Thoracic aorta (tissue), 2 donors: ENCODE results near the gene TKTL1. TPM values are rescaled to one million over a fixed set of nuclear protein-coding genes. Genes with fewer than 3 reads are reported as not detected.
"Not testable (repeated sequence)": the region's sequence is repeated elsewhere in the genome, so short reads cannot be mapped to it uniquely, and the experiment has no call there.

ENCODE experiments used
- ATAC-seq: fragments of 150-250 bp; one replicate; pipeline ENCODE4 v1.8.0; 2017; ENCODE audit warnings: low read depth; ENCODE audit not compliant: insufficient number of reproducible peaks, low FRiP score
- DNase-seq: peaks from one replicate; pipeline ENCODE4 v3.0.0-alpha.2; 2020; ENCODE audit warnings: low spot score
- H3K27ac ChIP-seq, 2 donors: fragments of 200-600 bp; sonication (generic); 1 replicate in 1 of 2; 2 replicates in 1 of 2; pipeline ENCODE4 v1.5.1; 2016; ENCODE audit warnings: mild to moderate bottlenecking in 2 of 2, moderate library complexity in 2 of 2
- H3K27me3 ChIP-seq: fragments of 200-600 bp; sonication (generic); replicated peaks from 2 replicates; pipeline ENCODE4 v1.6.0; 2016; ENCODE audit warnings: mild to moderate bottlenecking; ENCODE audit not compliant: insufficient read depth
- H3K36me3 ChIP-seq: fragments of 200-600 bp; sonication (generic); one replicate; pipeline ENCODE4 v1.5.1; 2016
- H3K4me1 ChIP-seq, 2 donors: fragments of 200-600 bp; sonication (generic); 1 replicate in 1 of 2; 2 replicates in 1 of 2; pipeline versions ENCODE4 v1.5.1 to v1.6.0; 2016; ENCODE audit warnings: low read depth in 2 of 2, mild to moderate bottlenecking in 1 of 2; ENCODE audit not compliant: control insufficient read depth in 1 of 2
- H3K4me3 ChIP-seq: fragments of 200-600 bp; sonication (generic); 2 replicates; pipeline ENCODE4 v1.5.1; 2016; ENCODE audit warnings: mild to moderate bottlenecking
- H3K9me3 ChIP-seq: fragments of 200-600 bp; sonication (generic); 2 replicates; pipeline ENCODE4 v1.5.1; 2016
- total RNA-seq, 2 donors: library from RNA; depleted of rRNA; stranded (reverse); fragments of >200 nt; gene quantifications; one replicate each; pipeline versions ENCODE4 v1.1.0 to v1.2.3, GENCODE V29; 2016
- TF ChIP-seq, protein P1 (sequence below): fragments of 200-600 bp; sonication (generic); IDR thresholded peaks from one replicate; pipeline ENCODE4 v1.5.1; 2019; ENCODE audit warnings: antibody characterized with exemption

Gene TKTL1, protein sequence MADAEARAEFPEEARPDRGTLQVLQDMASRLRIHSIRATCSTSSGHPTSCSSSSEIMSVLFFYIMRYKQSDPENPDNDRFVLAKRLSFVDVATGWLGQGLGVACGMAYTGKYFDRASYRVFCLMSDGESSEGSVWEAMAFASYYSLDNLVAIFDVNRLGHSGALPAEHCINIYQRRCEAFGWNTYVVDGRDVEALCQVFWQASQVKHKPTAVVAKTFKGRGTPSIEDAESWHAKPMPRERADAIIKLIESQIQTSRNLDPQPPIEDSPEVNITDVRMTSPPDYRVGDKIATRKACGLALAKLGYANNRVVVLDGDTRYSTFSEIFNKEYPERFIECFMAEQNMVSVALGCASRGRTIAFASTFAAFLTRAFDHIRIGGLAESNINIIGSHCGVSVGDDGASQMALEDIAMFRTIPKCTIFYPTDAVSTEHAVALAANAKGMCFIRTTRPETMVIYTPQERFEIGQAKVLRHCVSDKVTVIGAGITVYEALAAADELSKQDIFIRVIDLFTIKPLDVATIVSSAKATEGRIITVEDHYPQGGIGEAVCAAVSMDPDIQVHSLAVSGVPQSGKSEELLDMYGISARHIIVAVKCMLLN
- total RNA-seq: under 1 TPM in 1 of 2 donors, not detected in 1; 0.42 TPM

DNA sequence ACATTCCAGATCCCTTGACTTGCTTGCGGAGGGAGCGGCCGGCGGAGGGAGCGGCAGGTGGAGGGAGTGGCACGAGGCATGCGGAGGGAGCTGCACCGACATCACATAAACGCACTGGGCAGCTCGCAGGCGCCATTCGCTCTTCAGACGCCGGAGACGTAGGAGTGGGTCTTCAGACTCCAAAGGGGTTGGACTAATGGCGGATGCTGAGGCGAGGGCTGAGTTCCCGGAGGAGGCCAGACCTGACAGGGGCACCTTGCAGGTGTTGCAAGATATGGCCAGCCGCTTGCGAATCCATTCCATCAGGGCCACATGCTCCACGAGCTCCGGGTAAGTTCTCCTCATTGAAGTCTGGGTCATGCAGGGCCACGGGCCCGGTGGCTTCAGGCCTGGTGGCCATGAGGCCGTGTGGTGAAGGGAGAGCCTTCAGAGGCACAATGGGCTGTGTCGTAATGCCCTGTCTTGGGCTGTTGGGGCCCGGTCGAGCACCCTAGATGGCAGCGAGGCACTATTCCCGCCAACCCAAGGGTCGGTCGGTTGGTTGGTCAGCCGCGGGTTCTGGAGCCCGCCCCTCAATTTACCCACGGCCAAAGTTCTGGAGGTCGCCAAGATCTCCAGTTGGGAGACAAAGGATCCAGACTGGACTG is at the start of gene TKTL1:
TKTL1 (plus strand) TSS at position 132 of the 647 bp plus-strand sequence; CDS start at position 197, 65 bp downstream.
- Histone ChIP-seq H3K4me1 (no peaks in the 10 kb centered on the region), H3K27ac (no peak within 1 kb of the TSS), H3K9me3 (no peaks in the 10 kb centered on the region), H3K4me3 (no peak within 1 kb of the TSS), H3K36me3 (no peaks in the 10 kb centered on the region), H3K27me3 (no peaks in the 10 kb centered on the region)
- TF ChIP-seq, protein P1, sequence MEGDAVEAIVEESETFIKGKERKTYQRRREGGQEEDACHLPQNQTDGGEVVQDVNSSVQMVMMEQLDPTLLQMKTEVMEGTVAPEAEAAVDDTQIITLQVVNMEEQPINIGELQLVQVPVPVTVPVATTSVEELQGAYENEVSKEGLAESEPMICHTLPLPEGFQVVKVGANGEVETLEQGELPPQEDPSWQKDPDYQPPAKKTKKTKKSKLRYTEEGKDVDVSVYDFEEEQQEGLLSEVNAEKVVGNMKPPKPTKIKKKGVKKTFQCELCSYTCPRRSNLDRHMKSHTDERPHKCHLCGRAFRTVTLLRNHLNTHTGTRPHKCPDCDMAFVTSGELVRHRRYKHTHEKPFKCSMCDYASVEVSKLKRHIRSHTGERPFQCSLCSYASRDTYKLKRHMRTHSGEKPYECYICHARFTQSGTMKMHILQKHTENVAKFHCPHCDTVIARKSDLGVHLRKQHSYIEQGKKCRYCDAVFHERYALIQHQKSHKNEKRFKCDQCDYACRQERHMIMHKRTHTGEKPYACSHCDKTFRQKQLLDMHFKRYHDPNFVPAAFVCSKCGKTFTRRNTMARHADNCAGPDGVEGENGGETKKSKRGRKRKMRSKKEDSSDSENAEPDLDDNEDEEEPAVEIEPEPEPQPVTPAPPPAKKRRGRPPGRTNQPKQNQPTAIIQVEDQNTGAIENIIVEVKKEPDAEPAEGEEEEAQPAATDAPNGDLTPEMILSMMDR: no peak
- ATAC-seq (no peak), DNase-seq (no peak)

DNA sequence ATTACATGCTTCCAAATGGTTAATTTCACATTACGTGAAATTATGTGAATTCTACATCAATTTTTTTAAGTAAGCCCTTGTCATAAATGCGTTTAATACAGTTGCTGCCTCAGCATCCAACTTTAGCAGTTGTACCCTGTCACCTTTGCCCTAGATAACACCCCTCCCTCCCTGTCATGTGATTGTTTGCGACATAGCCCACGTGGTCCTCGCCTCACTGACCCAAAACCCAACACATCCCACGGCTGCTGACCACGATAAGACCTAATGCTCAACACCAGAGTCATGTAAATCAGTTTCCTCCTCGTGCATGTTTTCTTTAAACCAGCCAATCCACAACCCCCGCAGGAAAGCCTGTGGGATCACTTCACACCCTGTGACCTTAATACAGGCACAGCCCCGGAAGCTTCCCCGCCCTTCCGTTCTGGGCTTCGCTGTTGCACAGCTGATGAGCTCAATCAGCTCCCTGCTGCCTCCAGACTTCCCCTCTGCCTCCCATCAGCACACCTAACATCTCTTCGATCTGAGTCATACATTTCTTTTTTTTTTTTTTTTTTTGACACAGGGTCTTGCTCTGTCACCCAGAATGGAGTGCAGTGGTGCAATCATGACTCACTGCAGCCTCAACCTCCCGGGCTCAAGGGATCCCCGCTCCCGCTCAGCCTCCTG is 48.1 kb upstream of the TKTL1 start:
- H3K4me1 ChIP-seq, H3K4me3 ChIP-seq, ATAC-seq, H3K9me3 ChIP-seq, H3K27ac ChIP-seq, H3K27me3 ChIP-seq, DNase-seq, H3K36me3 ChIP-seq: not testable (repeated sequence)

DNA sequence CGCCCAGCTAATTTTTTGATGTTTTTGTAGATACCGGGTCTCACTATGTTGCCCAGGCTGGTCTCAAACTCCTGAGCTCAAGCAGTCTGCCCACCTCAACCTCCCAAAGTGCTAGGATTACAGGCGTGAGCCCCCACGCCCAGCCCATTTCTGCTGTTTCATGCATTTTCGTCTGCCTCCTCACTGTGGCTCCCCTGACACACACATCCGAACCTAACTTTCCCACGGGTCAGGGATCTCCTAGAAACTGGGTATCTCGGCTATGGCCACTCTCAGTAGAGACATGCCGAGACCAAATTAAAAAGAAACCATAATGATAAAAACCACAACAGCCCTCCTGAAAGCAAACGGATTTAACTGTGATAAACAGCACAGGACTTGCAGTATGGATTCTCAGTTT is 47.5 kb upstream of the TKTL1 start:
- not testable (repeated sequence) for DNase-seq, H3K27ac ChIP-seq, H3K27me3 ChIP-seq, H3K4me3 ChIP-seq, H3K9me3 ChIP-seq, H3K36me3 ChIP-seq, ATAC-seq, H3K4me1 ChIP-seq

DNA sequence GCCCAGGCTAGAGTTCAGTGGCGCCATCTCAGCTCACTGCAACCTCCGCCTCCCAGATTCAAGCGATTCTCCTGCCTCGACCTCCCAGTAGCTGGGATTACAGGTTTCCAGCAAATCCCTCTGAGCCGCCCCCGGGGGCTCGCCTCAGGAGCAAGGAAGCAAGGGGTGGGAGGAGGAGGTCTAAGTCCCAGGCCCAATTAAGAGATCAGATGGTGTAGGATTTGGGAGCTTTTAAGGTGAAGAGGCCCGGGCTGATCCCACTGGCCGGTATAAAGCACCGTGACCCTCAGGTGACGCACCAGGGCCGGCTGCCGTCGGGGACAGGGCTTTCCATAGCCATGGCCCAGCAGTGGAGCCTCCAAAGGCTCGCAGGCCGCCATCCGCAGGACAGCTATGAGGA is 38.3 kb upstream of the TKTL1 start, which contains the start of gene OPN1MW3:
OPN1MW3 (plus strand) TSS at position 301 of the 400 bp plus-strand sequence; CDS start at position 339, 38 bp downstream.
- H3K27me3 ChIP-seq, H3K36me3 ChIP-seq, H3K4me3 ChIP-seq, ATAC-seq, DNase-seq, H3K9me3 ChIP-seq, H3K27ac ChIP-seq, H3K4me1 ChIP-seq: not testable (repeated sequence)

DNA sequence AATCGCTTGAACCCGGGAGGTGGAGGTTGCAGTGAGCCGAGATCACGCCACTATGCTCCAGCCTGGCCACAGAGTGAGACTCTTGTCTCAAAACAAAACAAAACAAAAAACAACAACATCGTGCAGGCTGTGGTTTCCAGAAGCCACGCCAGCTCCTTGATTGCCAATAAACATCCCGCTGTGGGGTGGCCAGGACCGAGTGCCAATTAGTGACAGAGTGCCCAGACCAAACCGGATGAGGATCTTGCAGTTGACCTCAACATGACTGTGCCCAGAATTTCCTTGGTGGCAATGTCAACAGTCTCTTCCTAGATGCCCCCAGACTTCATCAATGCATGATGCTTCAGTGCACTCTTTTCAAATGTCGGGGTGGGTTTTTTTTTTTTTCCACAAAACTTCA is 36.9 kb upstream of the TKTL1 start:
- H3K36me3 ChIP-seq, ATAC-seq, H3K4me3 ChIP-seq, H3K27ac ChIP-seq, H3K4me1 ChIP-seq, DNase-seq, H3K27me3 ChIP-seq, H3K9me3 ChIP-seq: not testable (repeated sequence)

DNA sequence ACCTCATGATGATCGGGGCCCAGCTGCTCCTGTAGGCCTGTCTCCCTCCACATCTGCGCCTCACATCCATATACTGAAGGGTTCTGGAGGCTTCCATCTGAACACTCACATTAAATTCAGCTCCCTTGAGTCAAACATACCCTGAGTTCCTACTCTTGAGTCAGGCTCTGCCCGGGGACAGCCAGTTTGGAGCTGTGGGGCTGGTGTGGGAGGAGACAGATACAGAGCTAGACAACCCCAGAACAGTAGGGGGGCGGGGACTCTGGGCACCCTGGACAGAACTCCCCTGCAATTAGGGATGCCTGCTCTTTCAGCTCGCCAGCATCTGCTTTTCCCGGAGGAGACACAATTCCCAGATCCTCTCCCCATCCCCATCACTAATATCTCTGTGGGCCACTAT is 32.5 kb upstream of the TKTL1 start:
- H3K4me3 ChIP-seq, H3K27ac ChIP-seq, H3K27me3 ChIP-seq, DNase-seq, H3K9me3 ChIP-seq, ATAC-seq, H3K4me1 ChIP-seq, H3K36me3 ChIP-seq: not testable (repeated sequence)

DNA sequence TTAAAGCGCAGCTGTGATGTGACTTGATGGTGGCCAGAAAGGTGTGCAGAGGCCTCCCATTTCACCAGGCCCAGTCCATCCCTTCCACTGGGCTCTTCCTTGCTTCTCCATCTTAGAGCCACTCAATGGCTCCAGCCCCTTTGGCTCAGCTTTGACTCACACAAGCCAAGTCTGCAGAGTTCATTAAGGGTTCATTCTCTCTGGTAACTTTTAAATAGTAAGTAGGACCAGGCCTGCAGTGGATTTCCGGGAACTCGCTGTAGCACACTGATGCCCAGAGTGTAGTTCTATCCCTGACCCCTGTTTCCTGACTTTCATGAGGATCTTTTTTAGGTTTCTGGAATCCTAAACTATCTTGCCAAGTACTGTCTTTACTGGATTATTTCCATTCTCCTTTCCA is 26.4 kb upstream of the TKTL1 start:
- not testable (repeated sequence) for ATAC-seq, H3K4me3 ChIP-seq, H3K4me1 ChIP-seq, H3K9me3 ChIP-seq, H3K36me3 ChIP-seq, H3K27ac ChIP-seq, DNase-seq, H3K27me3 ChIP-seq

DNA sequence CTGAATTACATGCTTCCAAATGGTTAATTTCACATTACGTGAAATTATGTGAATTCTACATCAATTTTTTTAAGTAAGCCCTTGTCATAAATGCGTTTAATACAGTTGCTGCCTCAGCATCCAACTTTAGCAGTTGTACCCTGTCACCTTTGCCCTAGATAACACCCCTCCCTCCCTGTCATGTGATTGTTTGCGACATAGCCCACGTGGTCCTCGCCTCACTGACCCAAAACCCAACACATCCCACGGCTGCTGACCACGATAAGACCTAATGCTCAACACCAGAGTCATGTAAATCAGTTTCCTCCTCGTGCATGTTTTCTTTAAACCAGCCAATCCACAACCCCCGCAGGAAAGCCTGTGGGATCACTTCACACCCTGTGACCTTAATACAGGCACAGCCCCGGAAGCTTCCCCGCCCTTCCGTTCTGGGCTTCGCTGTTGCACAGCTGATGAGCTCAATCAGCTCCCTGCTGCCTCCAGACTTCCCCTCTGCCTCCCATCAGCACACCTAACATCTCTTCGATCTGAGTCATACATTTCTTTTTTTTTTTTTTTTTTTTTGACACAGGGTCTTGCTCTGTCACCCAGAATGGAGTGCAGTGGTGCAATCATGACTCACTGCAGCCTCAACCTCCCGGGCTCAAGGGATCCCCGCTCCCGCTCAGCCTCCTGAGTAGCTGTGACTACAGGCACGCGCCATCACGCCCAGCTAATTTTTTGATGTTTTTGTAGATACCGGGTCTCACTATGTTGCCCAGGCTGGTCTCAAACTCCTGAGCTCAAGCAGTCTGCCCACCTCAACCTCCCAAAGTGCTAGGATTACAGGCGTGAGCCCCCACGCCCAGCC is 10.9 kb upstream of the TKTL1 start:
- not testable (repeated sequence) for H3K9me3 ChIP-seq, H3K36me3 ChIP-seq, ATAC-seq, DNase-seq, H3K4me1 ChIP-seq, H3K4me3 ChIP-seq, H3K27ac ChIP-seq, H3K27me3 ChIP-seq

DNA sequence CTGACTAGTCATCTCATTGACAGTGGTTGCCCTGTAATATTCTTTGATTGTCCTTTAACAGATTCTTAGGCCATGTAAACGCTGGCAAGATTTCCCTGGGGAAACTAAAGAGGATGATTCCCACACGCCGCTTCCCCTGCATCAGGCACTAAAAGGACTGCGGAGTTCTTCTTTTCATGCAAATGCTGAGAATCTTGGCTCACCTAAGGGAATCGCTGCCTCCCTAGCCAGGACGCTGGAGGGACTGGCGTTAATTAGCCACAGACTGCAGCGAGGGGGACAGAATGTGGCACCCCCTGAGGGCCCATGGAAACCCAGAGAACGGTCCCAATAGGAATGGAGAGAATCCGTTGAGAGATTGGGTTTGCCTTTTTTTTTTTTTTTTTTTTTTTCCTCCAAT is 9.2 kb upstream of the TKTL1 start:
- not testable (repeated sequence) for H3K36me3 ChIP-seq, H3K4me1 ChIP-seq, ATAC-seq, H3K27ac ChIP-seq, H3K27me3 ChIP-seq, DNase-seq, H3K4me3 ChIP-seq, H3K9me3 ChIP-seq
